NCI-H82 treated with DMSO at 0.1 percent for 48 hours (cell line): Measurements from ENCODE around the gene DESI1.
"Not testable (repeated sequence)": the region's sequence is repeated elsewhere in the genome, so short reads cannot be mapped to it uniquely, and the experiment has no call there.

Source experiments
- DNase-seq: peaks from one replicate; lab custom pipeline; 2025; ENCODE audit not compliant: unreplicated experiment; lab: John Stamatoyannopoulos, UW

DESI1 gene

DNA sequence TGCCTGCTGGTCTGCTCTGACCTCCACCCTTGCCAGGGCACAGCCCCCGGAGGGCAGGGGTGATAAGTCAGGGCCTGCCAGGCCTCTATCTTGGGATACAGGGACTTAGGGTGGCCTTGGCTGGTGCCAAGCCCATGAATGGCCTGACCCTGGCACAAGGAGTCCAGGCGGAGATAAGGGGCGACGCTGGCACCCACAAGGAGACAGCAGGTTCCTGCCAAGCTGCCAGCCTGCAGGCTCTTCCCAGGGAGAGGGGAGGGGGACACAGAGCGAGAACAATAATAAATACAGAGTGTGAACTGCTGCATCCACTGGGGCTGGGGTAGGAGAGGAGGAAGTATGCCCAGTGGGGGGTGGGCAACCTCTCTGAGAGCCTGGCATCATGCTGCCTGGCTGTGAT lies 59.1 kb downstream of the DESI1 start:
- DNase-seq: no peak

DNA sequence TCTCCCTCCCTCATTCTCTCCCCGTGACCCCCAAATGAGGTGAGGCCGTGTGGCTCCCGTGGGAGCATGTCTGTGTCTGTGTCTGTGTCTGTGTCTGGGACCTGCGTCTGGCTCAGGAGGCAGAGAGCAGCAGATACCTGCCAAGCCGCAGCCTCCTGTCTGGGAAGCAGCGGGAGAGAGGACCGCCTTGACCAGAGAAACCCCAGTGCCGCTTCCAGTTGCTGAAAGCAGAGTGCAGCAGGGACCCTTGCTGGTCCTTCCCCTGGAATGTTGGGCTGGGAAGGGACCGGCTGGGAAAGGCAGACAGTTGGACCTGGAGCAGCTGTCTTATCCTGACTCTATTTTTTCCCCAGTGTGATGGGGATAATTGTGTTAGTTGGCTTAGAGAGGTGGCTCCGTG lies 59.5 kb downstream of the DESI1 start:
- no peak for DNase-seq

- DNase-seq: no peak
These were observed 60.8 kb downstream of the DESI1 start for GRCh38 chr22:41560095-41560471.

DNA sequence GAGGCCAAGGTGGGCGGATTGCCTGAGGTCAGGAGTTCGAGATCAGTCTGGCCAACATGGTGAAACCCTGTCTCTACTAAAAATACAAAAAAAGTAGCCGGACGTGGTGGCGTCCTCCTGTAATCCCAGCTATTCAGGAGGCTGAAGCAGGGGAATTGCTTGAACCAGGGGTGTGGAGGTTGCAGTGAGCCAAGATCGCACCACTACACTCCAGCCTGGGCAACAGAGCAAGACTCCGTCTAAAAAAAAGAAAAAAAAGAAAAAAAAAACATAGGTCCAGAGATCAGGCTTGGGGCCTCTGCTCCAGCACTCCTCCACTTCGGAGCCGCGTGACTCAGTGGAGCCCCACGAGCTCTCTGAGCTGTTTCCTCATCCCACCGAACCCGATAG lies 62.6 kb downstream of the DESI1 start:
- not testable (repeated sequence) for DNase-seq

- DNase-seq: no peak
These were observed 63.2 kb downstream of the DESI1 start for GRCh38 chr22:41557401-41558240.

GRCh38 chr22:41556561-41556960 lies 64.3 kb downstream of the DESI1 start:
- DNase-seq: no peak

GRCh38 chr22:41555325-41555982 lies 65.4 kb downstream of the DESI1 start:
- DNase-seq: no peak

DNA sequence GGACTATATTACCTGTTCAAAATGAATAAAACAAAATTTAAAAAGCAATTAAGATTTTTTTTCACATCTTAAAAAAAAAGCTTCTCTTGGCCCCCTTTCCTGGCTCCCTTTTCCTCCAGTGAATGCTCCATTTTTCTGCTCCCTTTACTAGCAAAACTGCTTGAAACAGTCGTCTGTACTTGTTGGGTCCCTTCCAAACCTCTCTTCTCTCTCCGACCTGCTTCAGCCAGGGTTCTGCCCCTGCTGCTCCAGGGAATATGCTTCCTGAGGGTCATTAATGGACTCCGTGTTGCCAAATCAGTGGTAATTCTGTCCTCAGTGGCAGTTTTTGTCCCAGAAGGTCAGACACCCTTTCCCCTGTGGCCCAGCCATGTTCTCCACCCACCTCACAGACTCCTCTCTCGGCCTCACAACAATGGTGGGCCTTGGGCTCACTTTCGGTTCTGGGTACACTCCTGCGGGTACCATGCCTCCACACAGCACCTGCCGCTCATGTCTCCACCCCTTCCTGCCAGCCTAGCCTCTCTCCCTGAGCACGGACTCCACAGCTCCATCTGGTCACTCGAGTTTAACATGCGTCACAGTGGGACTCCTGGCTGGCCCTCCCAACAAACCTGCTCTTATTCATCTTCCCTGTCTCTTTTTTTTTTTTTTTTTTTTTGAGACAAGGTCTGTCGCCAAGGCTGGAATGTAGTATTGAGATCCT lies 68.8 kb downstream of the DESI1 start:
- no peak for DNase-seq

DNA sequence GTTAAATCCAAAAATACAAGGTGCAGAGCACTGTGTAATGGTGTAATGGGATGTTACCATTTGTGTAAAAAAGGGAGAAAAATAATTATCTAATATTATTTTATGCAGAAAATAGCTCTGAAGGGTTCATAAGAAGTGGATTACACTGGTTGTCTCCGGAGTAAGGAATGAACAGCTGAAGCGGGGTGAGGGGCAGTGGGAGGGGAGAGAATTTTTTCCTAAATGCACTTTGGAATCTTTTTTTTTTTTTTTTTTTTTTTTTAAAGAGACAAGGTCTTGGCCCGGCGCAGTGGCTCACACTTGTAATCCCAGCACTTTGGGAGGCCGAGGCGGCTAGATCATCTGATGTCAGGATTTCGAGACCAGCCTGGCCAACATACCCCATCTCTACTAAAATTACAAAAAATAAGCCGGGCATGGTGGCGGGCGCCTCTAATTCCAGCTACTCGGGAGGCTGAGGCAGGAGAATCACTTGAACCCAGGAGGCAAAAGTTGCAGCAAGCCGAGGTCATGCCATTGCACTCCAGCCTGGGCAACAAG lies 69.8 kb downstream of the DESI1 start:
- no peak for DNase-seq

DNA sequence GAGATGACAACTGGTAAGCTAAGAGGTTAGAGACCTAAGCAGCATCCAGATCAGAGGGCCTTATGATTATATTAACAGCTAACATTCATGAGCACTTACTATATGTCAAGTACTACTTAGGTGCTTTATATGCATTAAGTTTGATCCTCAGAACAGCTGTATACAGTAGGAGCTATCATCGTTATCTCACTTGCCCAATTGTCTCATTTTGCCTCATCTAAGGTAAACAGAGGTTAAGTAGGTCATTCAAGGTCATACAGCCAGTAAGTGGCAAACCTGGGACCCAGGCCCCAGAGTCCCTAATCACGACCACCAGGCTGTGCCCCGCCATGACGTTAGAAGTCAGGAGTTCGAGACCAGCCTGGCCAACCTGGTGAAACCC lies 72.0 kb downstream of the DESI1 start:
- DNase-seq: no peak
